Activated T-cell treated with anti-CD3 and anti-CD28 coated beads, Interleukin-2, amount 50 U/mL, for 72 hours (primary cell): ENCODE measurements around the gene ARMC2. TPM values are rescaled to one million over a fixed set of nuclear protein-coding genes. Genes with fewer than 3 reads are reported as not detected.

Experiments used
- ATAC-seq, 2 donors: fragments of 150-1000 bp; cut with Tn5 transposase; replicated peaks in 1 of 2; 2 replicates each; pipeline ENCODE4 v1.10.0; 2021; ENCODE audit warnings: moderate library complexity in 2 of 2, mild to moderate bottlenecking in 1 of 2
- DNase-seq, 2 donors: peaks; one replicate each; pipeline ENCODE4 v3.0.0; 2021 to 2022; ENCODE audit warnings: mixed read lengths in 1 of 2
- H3K27ac Mint-ChIP-seq: one replicate; pipeline ENCODE4 v1.8.0; 2022; ENCODE audit warnings: mild to moderate bottlenecking, moderate library complexity, mixed read lengths
- H3K27me3 Mint-ChIP-seq: one replicate; pipeline ENCODE4 v1.8.0; 2022; ENCODE audit warnings: low read depth, mixed read lengths
- H3K36me3 Mint-ChIP-seq, 2 donors: one replicate each; pipeline ENCODE4 v1.8.0; 2022; ENCODE audit warnings: mixed read lengths in 2 of 2, mild to moderate bottlenecking in 1 of 2; ENCODE audit not compliant: insufficient read depth in 2 of 2
- H3K4me1 Mint-ChIP-seq: one replicate; pipeline ENCODE4 v1.8.0; 2022; ENCODE audit warnings: low read depth, mixed read lengths
- H3K4me3 Mint-ChIP-seq, 2 donors: one replicate each; pipeline ENCODE4 v1.8.0; 2022; ENCODE audit warnings: mild to moderate bottlenecking in 2 of 2, mixed read lengths in 2 of 2, moderate library complexity in 2 of 2
- H3K9me3 Mint-ChIP-seq, 2 donors: one replicate each; pipeline ENCODE4 v1.8.0; 2022; ENCODE audit warnings: mixed read lengths in 2 of 2
- total RNA-seq, 2 donors: library from RNA; stranded (reverse); gene quantifications; one replicate each; pipeline ENCODE4 v1.2.3, GENCODE V29; 2022

The ARMC2 gene
- total RNA-seq, 2 donors from 2014 or later: 2.2 to 2.9 TPM

- peaks cover 17% of the 10 kb centered on the region for H3K4me1 Mint-ChIP-seq
- H3K27me3 Mint-ChIP-seq: peaks cover 8% of the 10 kb centered on the region
- ATAC-seq: no peak
- H3K9me3 Mint-ChIP-seq: no peaks in the 10 kb centered on the region
- H3K27ac Mint-ChIP-seq: no peak overlapping the region
- DNase-seq: no peak
- no peak overlapping the region for H3K4me3 Mint-ChIP-seq
- H3K36me3 Mint-ChIP-seq: peaks cover 6 to 8% of the 10 kb centered on the region in 2 donors
These were observed 18.6 kb downstream of the ARMC2 start for GRCh38 chr6:108866798-108867197.

- peaks cover 6 to 9% of the 10 kb centered on the region in 2 donors for H3K36me3 Mint-ChIP-seq
- ATAC-seq: no peak
- no peak for DNase-seq
- H3K27me3 Mint-ChIP-seq: peaks cover 17% of the 10 kb centered on the region
- no peak overlapping the region for H3K27ac Mint-ChIP-seq
- no peak overlapping the region for H3K4me3 Mint-ChIP-seq
- H3K4me1 Mint-ChIP-seq: peaks cover 32% of the 10 kb centered on the region
- H3K9me3 Mint-ChIP-seq: no peaks in the 10 kb centered on the region
These were observed 20.4 kb downstream of the ARMC2 start for GRCh38 chr6:108868647-108869046.

- Mint-ChIP-seq H3K9me3 (no peaks in the 10 kb centered on the region), H3K27ac (peak overlapping the region; percentile 27), H3K27me3 (peaks cover 17% of the 10 kb centered on the region), H3K4me1 (peaks cover 43% of the 10 kb centered on the region), H3K36me3 (peaks cover 4 to 6% of the 10 kb centered on the region in 2 donors), H3K4me3 (no peak overlapping the region)
- DNase-seq (no peak), ATAC-seq (no peak)
These were observed 21.7 kb downstream of the ARMC2 start for GRCh38 chr6:108869876-108870275.

- Mint-ChIP-seq H3K27me3 (peaks cover 17% of the 10 kb centered on the region), H3K4me3 (no peak overlapping the region), H3K27ac (no peak overlapping the region), H3K9me3 (no peaks in the 10 kb centered on the region), H3K36me3 (peaks cover 4 to 6% of the 10 kb centered on the region in 2 donors), H3K4me1 (peaks cover 48% of the 10 kb centered on the region)
- no peak for DNase-seq
- ATAC-seq: no peak
These were observed 22.1 kb downstream of the ARMC2 start for GRCh38 chr6:108870357-108870756.

GRCh38 chr6:108872141-108872557 lies 23.9 kb downstream of the ARMC2 start:
- Mint-ChIP-seq H3K4me1 (peaks cover 38% of the 10 kb centered on the region), H3K4me3 (peak overlapping the region in 1 of 2 donors; percentile 4), H3K27me3 (peaks cover 17% of the 10 kb centered on the region), H3K27ac (no peak overlapping the region), H3K9me3 (no peaks in the 10 kb centered on the region), H3K36me3 (peaks cover 4 to 6% of the 10 kb centered on the region in 2 donors)
- ATAC-seq (no peak), DNase-seq (peak in 1 of 2 donors; percentile 27)

GRCh38 chr6:108872575-108872974 lies 24.4 kb downstream of the ARMC2 start:
- peaks cover 4 to 6% of the 10 kb centered on the region in 2 donors for H3K36me3 Mint-ChIP-seq
- ATAC-seq: no peak
- H3K9me3 Mint-ChIP-seq: no peaks in the 10 kb centered on the region
- H3K4me1 Mint-ChIP-seq: peaks cover 37% of the 10 kb centered on the region
- H3K27ac Mint-ChIP-seq: no peak overlapping the region
- DNase-seq: no peak
- no peak overlapping the region for H3K4me3 Mint-ChIP-seq
- H3K27me3 Mint-ChIP-seq: peaks cover 17% of the 10 kb centered on the region

GRCh38 chr6:108873251-108873650 lies 25.0 kb downstream of the ARMC2 start:
- H3K9me3 Mint-ChIP-seq: peaks cover 0 to 2% of the 10 kb centered on the region in 2 donors
- no peak for DNase-seq
- H3K4me3 Mint-ChIP-seq: no peak overlapping the region
- peaks cover 43% of the 10 kb centered on the region for H3K4me1 Mint-ChIP-seq
- no peak for ATAC-seq
- H3K27me3 Mint-ChIP-seq: peaks cover 22% of the 10 kb centered on the region
- H3K36me3 Mint-ChIP-seq: peaks cover 9% of the 10 kb centered on the region in 2 donors
- peak overlapping the region; percentile 97 for H3K27ac Mint-ChIP-seq

- Mint-ChIP-seq H3K9me3 (peaks cover 2 to 6% of the 10 kb centered on the region in 2 donors), H3K27me3 (peaks cover 24% of the 10 kb centered on the region), H3K36me3 (peaks cover 13 to 16% of the 10 kb centered on the region in 2 donors), H3K4me1 (peaks cover 43% of the 10 kb centered on the region), H3K4me3 (peak overlapping the region; percentile 28 to 87), H3K27ac (peak overlapping the region; percentile 97)
- no peak for DNase-seq
- ATAC-seq: no peak
These were observed 25.7 kb downstream of the ARMC2 start for GRCh38 chr6:108873971-108874370.

- Mint-ChIP-seq H3K36me3 (peaks cover 19 to 21% of the 10 kb centered on the region in 2 donors), H3K27me3 (peaks cover 24% of the 10 kb centered on the region), H3K4me1 (peaks cover 43% of the 10 kb centered on the region)
These were observed 26.4 kb downstream of the ARMC2 start for GRCh38 chr6:108874470-108875160.

GRCh38 chr6:108875161-108875555 lies 26.9 kb downstream of the ARMC2 start:
- peaks cover 43% of the 10 kb centered on the region for H3K4me1 Mint-ChIP-seq
- DNase-seq: peak in 1 of 2 donors; percentile 16
- H3K27me3 Mint-ChIP-seq: peaks cover 23% of the 10 kb centered on the region
- peaks cover 8 to 11% of the 10 kb centered on the region in 2 donors for H3K9me3 Mint-ChIP-seq
- H3K36me3 Mint-ChIP-seq: peaks cover 19 to 20% of the 10 kb centered on the region in 2 donors
- H3K27ac Mint-ChIP-seq: peak overlapping the region; percentile 97
- ATAC-seq: peak; percentile 50
- peak overlapping the region; percentile 28 to 87 for H3K4me3 Mint-ChIP-seq

More at GRCh38 chr6:108874470-108875160, 26.4 kb downstream of the ARMC2 start:
- peak overlapping the region; percentile 97 for H3K27ac Mint-ChIP-seq
- peaks cover 8 to 11% of the 10 kb centered on the region in 2 donors for H3K9me3 Mint-ChIP-seq
- DNase-seq (peak; percentile 72 to 75), ATAC-seq (peak; percentile 86 to 88)
- peak overlapping the region; percentile 28 to 87 for H3K4me3 Mint-ChIP-seq

- no peak overlapping the region for H3K27ac Mint-ChIP-seq
- H3K4me1 Mint-ChIP-seq: peaks cover 56% of the 10 kb centered on the region
- ATAC-seq: no peak
- no peak for DNase-seq
- H3K36me3 Mint-ChIP-seq: peaks cover 17 to 27% of the 10 kb centered on the region in 2 donors
- H3K27me3 Mint-ChIP-seq: peaks cover 21% of the 10 kb centered on the region
- H3K9me3 Mint-ChIP-seq: peaks cover 8 to 16% of the 10 kb centered on the region in 2 donors
- no peak overlapping the region for H3K4me3 Mint-ChIP-seq
These were observed 29.0 kb downstream of the ARMC2 start for GRCh38 chr6:108877046-108877751.

- H3K27me3 Mint-ChIP-seq: peaks cover 16% of the 10 kb centered on the region
- ATAC-seq: no peak
- peaks cover 60% of the 10 kb centered on the region for H3K4me1 Mint-ChIP-seq
- no peak overlapping the region for H3K4me3 Mint-ChIP-seq
- peaks cover 22 to 25% of the 10 kb centered on the region in 2 donors for H3K36me3 Mint-ChIP-seq
- peaks cover 8 to 16% of the 10 kb centered on the region in 2 donors for H3K9me3 Mint-ChIP-seq
- H3K27ac Mint-ChIP-seq: no peak overlapping the region
- no peak for DNase-seq
These were observed 30.7 kb downstream of the ARMC2 start for GRCh38 chr6:108878942-108879341.

- H3K4me1 Mint-ChIP-seq: peaks cover 48% of the 10 kb centered on the region
- peaks cover 30% of the 10 kb centered on the region for H3K27me3 Mint-ChIP-seq
- peaks cover 8 to 14% of the 10 kb centered on the region in 2 donors for H3K9me3 Mint-ChIP-seq
- peak overlapping the region in 1 of 2 donors; percentile 47 for H3K4me3 Mint-ChIP-seq
- peaks cover 23 to 25% of the 10 kb centered on the region in 2 donors for H3K36me3 Mint-ChIP-seq
- peak overlapping the region; percentile 91 for H3K27ac Mint-ChIP-seq
- ATAC-seq: peak; percentile 92 to 95
- DNase-seq: no peak
These were observed 35.0 kb downstream of the ARMC2 start for GRCh38 chr6:108883172-108883571.
